NCI-H2029 (cell line): ENCODE data around the gene ATP5MC2.
A peak's percentile ranks its signal among the peaks of the same experiment; 100 is the strongest.
"Not testable (repeated sequence)": the region's sequence is repeated elsewhere in the genome, so short reads cannot be mapped to it uniquely, and the experiment has no call there.

ENCODE experiments used
- DNase-seq: peaks from one replicate; lab custom pipeline; 2025; lab: John Stamatoyannopoulos, UW

ATP5MC2 gene

GRCh38 chr12:53675701-53676607 lies at the start of gene ATP5MC2:
Gene ATP5MC2, minus strand, starts transcription at chr12:53676083. Its CDS starts 3,469 bp downstream, at chr12:53672614.
- peak; percentile 99 for DNase-seq

GRCh38 chr12:53722450-53723041 lies 46.7 kb upstream of the ATP5MC2 start:
- DNase-seq: no peak

- no peak for DNase-seq
Observed at GRCh38 chr12:53720946-53721345, 45.1 kb upstream of the ATP5MC2 start.

GRCh38 chr12:53719649-53720048 lies 43.8 kb upstream of the ATP5MC2 start:
- DNase-seq: no peak

GRCh38 chr12:53718567-53718966 lies 42.7 kb upstream of the ATP5MC2 start:
- not testable (repeated sequence) for DNase-seq

GRCh38 chr12:53717319-53717718 lies 41.4 kb upstream of the ATP5MC2 start:
- no peak for DNase-seq

- DNase-seq: no peak
Observed at GRCh38 chr12:53714004-53714403, 38.1 kb upstream of the ATP5MC2 start.

GRCh38 chr12:53713516-53713915 lies 37.6 kb upstream of the ATP5MC2 start:
- DNase-seq: no peak

- no peak for DNase-seq
Observed at GRCh38 chr12:53712059-53712643, 36.3 kb upstream of the ATP5MC2 start.

- no peak for DNase-seq
Observed at GRCh38 chr12:53710091-53710490, 34.2 kb upstream of the ATP5MC2 start.

- DNase-seq: no peak
Observed at GRCh38 chr12:53709671-53710070, 33.8 kb upstream of the ATP5MC2 start.

GRCh38 chr12:53706080-53706479 lies 30.2 kb upstream of the ATP5MC2 start:
- DNase-seq: no peak

GRCh38 chr12:53703756-53704155 lies 27.9 kb upstream of the ATP5MC2 start:
- no peak for DNase-seq

- peak; percentile 41 for DNase-seq
Observed at GRCh38 chr12:53701518-53702264, 25.8 kb upstream of the ATP5MC2 start.

- DNase-seq: no peak
Observed at GRCh38 chr12:53700567-53700966, 24.7 kb upstream of the ATP5MC2 start.

GRCh38 chr12:53699678-53700025 lies 23.8 kb upstream of the ATP5MC2 start:
- DNase-seq: no peak

GRCh38 chr12:53698948-53699677 lies 23.2 kb upstream of the ATP5MC2 start:
- DNase-seq: no peak

GRCh38 chr12:53696655-53697331 lies 20.9 kb upstream of the ATP5MC2 start:
- no peak for DNase-seq

GRCh38 chr12:53696285-53696654 lies 20.4 kb upstream of the ATP5MC2 start:
- peak; percentile 91 for DNase-seq

GRCh38 chr12:53695152-53696145 lies 19.6 kb upstream of the ATP5MC2 start:
- no peak for DNase-seq
